ENCODE results near the gene MAF.

DNA sequence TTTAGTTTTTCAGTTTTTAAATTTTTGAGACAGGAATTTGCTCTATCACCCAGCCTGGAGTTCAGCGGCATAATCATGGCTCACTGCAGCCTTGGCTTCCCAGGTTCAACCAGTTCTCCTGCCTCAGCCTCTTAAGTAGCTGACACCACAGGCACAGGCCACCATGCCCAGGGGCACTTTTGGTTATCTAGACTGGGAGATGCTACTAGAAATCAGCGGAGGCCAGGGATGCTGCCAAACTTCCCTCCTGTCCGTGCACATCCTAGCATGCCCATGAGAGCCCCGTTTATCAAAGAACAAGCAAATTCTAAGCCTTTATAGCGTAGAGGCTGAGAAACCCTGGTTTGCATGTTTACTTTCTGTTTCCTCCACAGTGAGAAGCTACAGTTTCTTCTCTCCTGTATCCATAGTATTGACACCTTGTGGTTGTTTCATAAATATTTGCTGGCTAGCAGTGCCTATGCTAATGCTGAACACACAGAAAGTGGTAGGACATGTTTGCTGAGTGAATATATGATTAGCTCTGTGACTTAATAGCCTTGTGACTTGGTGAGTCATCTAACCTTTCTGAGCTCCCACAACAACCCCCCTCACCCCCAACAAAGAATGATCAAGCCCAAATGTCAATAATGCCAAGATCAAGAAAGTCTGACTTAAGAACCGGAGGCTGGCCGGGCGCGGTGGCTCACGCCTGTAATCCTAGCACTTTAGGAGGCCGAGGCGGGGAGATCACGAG lies 39.2 kb upstream of the MAF start:
- no peak for TF ChIP-seq BACH2 (CRISPR knock-in tag; IDR thresholded peaks at IDR 0.05; ENCODE audit: borderline replicate concordance)
- no peak for TF ChIP-seq CSDC2 (CRISPR knock-in tag; IDR thresholded peaks at IDR 0.05)
- TF ChIP-seq ZNF70 (CRISPR knock-in tag; IDR thresholded peaks at IDR 0.05), result no peak
- no peak for TF ChIP-seq ZNF565 (CRISPR knock-in tag; conservative IDR thresholded peaks at IDR 0.05; ENCODE audit: low read depth)
- no peak for TF ChIP-seq RARB (CRISPR knock-in tag; IDR thresholded peaks at IDR 0.05)
- no peak for TF ChIP-seq TCF4 (CRISPR knock-in tag; IDR thresholded peaks at IDR 0.05; ENCODE audit: borderline replicate concordance)
- TF ChIP-seq, protein P1, sequence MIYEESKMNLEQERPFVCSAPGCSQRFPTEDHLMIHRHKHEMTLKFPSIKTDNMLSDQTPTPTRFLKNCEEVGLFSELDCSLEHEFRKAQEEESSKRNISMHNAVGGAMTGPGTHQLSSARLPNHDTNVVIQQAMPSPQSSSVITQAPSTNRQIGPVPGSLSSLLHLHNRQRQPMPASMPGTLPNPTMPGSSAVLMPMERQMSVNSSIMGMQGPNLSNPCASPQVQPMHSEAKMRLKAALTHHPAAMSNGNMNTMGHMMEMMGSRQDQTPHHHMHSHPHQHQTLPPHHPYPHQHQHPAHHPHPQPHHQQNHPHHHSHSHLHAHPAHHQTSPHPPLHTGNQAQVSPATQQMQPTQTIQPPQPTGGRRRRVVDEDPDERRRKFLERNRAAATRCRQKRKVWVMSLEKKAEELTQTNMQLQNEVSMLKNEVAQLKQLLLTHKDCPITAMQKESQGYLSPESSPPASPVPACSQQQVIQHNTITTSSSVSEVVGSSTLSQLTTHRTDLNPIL (CRISPR knock-in tag; IDR thresholded peaks at IDR 0.05; ENCODE audit: low read depth), result no peak
- no peak for TF ChIP-seq ZNF8 (CRISPR knock-in tag; IDR thresholded peaks at IDR 0.05)
- TF ChIP-seq ZFP3 (CRISPR knock-in tag; IDR thresholded peaks at IDR 0.05), result no peak
- TF ChIP-seq OSR1 (CRISPR knock-in tag; IDR thresholded peaks at IDR 0.05), result no peak
- TF ChIP-seq POU6F1 (CRISPR knock-in tag; IDR thresholded peaks at IDR 0.05; ENCODE audit: borderline replicate concordance, low read depth), result no peak
- no peak for TF ChIP-seq ARNTL (CRISPR knock-in tag; IDR thresholded peaks at IDR 0.05; ENCODE audit: borderline replicate concordance, low read depth)
